ENCODE data around the gene PEF1. TPM values are rescaled to one million over a fixed set of nuclear protein-coding genes. Genes with fewer than 3 reads are reported as not detected.

Gene PEF1
- total and polyA plus RNA-seq, 2 donors (not counting 3 experiments of a cell fraction or from before 2014, with no cell fraction given) = 73.3 to 161 TPM

DNA sequence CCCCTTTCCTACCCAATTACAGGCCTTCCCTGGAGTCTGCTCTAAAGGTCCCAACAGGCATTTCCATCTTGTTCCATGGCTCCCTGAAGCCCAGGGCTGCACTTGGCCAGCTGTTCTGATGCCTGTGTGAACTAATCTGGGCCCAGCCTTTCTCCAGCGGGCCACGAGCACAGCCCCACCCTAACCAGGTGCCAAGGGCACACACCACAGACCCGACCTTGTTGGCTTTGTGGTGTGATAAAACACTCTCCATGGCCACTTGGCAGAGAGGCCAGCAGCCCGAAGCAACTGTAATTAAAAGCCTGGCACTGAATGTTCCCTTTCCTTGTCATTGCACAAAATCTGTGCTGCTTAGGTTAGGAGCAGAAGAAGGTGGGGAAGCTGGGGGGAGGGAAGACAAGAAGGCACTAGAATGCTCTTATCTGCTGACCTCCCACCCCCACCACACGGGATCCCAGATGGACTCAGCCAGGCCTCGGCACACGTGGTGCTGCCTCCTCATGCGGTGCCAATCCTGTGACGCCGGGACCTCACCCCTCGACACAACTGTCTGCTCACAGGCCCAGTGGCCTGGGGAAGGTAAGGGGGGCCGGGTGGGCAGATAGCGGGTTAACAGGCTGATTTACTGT, 17.3 kb downstream of the PEF1 start:
- CTCF ChIA-PET = interaction anchor here (1.5 to 2.6 kb wide), 3 partner anchors 9 to 12 kb away, joined by 4 to 9 read pairs (median 7); partner anchors contain the start of gene HCRTR1
- H3K4me3 ChIP-seq (replicated peaks in 1 of 3; ENCODE audit: insufficient read depth in 1 of 3, low read depth in 1 of 3, low read length in 3 of 3) = no peak overlapping the region
- H2AFZ ChIP-seq (ENCODE audit: low read depth, low read length) = no peak overlapping the region
- no peak for TF ChIP-seq JUN (IDR thresholded peaks at IDR 0.05; ENCODE audit: borderline replicate concordance, insufficient read depth, insufficient read length, low read depth)
- TF ChIP-seq POLR2A (IDR thresholded peaks at IDR 0.05; ENCODE audit: low read depth, low read length) = no peak
- TF ChIP-seq POLR2AphosphoS5 (IDR thresholded peaks at IDR 0.05; ENCODE audit: insufficient read depth, low read depth, low read length) = no peak
- no peak for TF ChIP-seq EZH2 (IDR thresholded peaks at IDR 0.05; ENCODE audit: borderline replicate concordance, low read depth, low read length, severe bottlenecking)
- TF ChIP-seq, protein P1, sequence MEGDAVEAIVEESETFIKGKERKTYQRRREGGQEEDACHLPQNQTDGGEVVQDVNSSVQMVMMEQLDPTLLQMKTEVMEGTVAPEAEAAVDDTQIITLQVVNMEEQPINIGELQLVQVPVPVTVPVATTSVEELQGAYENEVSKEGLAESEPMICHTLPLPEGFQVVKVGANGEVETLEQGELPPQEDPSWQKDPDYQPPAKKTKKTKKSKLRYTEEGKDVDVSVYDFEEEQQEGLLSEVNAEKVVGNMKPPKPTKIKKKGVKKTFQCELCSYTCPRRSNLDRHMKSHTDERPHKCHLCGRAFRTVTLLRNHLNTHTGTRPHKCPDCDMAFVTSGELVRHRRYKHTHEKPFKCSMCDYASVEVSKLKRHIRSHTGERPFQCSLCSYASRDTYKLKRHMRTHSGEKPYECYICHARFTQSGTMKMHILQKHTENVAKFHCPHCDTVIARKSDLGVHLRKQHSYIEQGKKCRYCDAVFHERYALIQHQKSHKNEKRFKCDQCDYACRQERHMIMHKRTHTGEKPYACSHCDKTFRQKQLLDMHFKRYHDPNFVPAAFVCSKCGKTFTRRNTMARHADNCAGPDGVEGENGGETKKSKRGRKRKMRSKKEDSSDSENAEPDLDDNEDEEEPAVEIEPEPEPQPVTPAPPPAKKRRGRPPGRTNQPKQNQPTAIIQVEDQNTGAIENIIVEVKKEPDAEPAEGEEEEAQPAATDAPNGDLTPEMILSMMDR (IDR thresholded peaks at IDR 0.05; ENCODE audit: extremely low read depth in 1 of 2, insufficient read depth in 1 of 2, low read depth in 1 of 2, low read length in 2 of 2) = no peak
- no peak for TF ChIP-seq MYC (IDR thresholded peaks at IDR 0.05; ENCODE audit: low read depth, low read length)
- TF ChIP-seq GATA2 (IDR thresholded peaks at IDR 0.05; ENCODE audit: insufficient read depth, insufficient read length, low read depth, low read length) = no peak
- intact Hi-C loops (cut with micrococcal nuclease) (no loop called here), dilution Hi-C loops (cut with MboI; ENCODE audit: extremely low pct_ligation_motif_present, low sequenced_read_pairs) (no loop called here)
- no peak overlapping the region for H3K4me2 ChIP-seq (ENCODE audit: insufficient read depth, low read length)
- H3K9me3 ChIP-seq (replicated peaks; ENCODE audit: control insufficient read depth, insufficient read depth, low read length) = no peaks in the 10 kb centered on the region
- no peak for DNase-seq (ENCODE audit: low read depth, low spot score)
- H3K79me2 ChIP-seq (ENCODE audit: control insufficient read depth, insufficient read depth, low read length) = no peaks in the 10 kb centered on the region
- H3K4me1 ChIP-seq (ENCODE audit: control insufficient read depth, extremely low read depth, insufficient read depth, low read length) = no peaks in the 10 kb centered on the region
- peaks cover 11 to 35% of the 10 kb centered on the region in 2 experiments for H3K36me3 ChIP-seq (ENCODE audit: control insufficient read depth in 2 of 2, extremely low read depth in 1 of 2, insufficient read depth in 2 of 2, low read length in 2 of 2)
- FAIRE-seq = no peak
- no TSS peak for BruUV-seq (replicated peaks)
- POLR2A ChIA-PET = no interaction called here
- H3K27ac ChIP-seq (ENCODE audit: insufficient read depth, low read depth, low read length) = no peak overlapping the region
- no peaks in the 10 kb centered on the region for H3K27me3 ChIP-seq (ENCODE audit: control insufficient read depth in 2 of 2, insufficient read depth in 2 of 2, low read length in 2 of 2)
- no peaks in the 10 kb centered on the region for H4K20me1 ChIP-seq (replicated peaks; ENCODE audit: control insufficient read depth, extremely low read depth, insufficient read depth, low read length)
- H3K9ac ChIP-seq (replicated peaks; ENCODE audit: extremely low read depth, insufficient read depth, low read length) = no peak overlapping the region
- no peaks in the 10 kb centered on the region for H3K9me1 ChIP-seq (replicated peaks; ENCODE audit: control insufficient read depth, extremely low read depth, insufficient read depth, low read length)
